Fibroblast of skin of left biceps (primary cell): Measurements from ENCODE around the gene IFT57.

Experiments
- DNase-seq, 2 experiments: peaks; one replicate each; pipeline ENCODE4 v3.0.0-alpha.2; 2013; ENCODE audit warnings: low read depth in 2 of 2

IFT57 gene

DNA sequence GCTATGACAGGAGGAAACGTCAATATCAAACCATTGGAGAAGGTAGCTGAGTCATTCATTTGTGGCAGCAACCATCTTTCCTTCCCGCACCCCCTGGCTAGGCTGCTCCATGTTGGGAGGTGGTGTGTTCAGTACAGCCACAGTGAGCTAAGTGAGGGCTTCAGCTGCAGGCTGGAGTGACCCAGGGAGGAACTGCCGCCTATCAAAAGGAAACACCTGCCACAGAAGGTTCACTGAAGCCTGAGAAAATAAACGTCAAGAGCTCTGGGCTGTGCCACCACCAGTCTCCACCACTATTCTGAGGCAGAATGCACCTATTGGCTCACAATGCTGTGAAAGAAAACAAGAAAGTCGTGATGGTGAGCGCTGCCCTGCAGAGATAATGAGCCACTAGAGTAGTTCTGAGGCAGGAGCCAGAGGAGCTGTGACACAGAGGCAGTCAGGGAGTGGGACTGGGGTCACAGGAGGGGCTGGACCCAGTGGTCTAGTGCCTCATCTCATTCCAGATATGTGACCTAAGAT lies 96.6 kb downstream of the IFT57 start:
- no peak for DNase-seq

- no peak for DNase-seq
Measured at GRCh38 chr3:108125153-108125543, 97.1 kb downstream of the IFT57 start.

DNA sequence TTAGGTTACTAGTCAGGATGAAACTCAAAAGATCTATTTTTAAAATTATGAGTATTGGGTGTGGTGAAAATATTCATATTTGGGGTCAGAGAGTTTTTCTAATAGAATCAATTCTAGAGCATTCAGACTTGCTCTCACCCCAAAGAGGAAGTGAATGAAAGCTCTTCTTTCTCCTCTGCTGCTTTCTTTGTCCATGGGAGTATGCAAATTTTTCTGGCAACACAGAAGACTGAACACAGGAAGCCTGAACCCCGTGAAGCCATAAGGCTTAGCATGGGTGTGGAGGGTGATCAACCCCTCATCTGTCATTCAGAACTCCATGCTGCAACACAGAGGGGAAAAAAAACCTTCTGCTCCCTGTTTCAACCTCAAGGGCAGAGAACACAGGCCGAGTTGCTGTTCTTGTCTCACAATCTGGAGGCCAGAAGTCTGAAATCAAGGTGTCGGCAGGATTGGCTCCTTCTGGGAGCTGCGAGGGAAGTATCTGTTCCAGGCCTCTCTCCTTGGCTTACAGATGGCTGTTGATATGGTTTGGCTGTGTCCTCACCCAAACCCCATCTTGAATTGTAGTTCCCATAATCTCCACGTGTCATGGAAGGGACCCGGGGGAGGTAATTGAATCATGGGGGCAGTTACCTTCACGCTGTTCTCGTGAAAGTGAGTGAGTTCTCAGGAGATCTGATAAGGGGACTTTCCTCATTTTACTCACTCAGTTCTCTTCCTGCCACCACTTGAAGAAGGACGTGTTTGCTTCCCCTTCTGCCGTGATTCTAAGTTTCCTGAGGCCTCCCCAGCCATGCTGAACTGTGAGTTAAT lies 97.7 kb downstream of the IFT57 start:
- DNase-seq, result no peak

GRCh38 chr3:108123326-108123725 lies 98.9 kb downstream of the IFT57 start:
- DNase-seq, result no peak

- DNase-seq, result no peak
Measured at GRCh38 chr3:108122276-108122675, 99.9 kb downstream of the IFT57 start.

- DNase-seq, result no peak
Measured at GRCh38 chr3:108119398-108120104, 102.7 kb downstream of the IFT57 start.

DNA sequence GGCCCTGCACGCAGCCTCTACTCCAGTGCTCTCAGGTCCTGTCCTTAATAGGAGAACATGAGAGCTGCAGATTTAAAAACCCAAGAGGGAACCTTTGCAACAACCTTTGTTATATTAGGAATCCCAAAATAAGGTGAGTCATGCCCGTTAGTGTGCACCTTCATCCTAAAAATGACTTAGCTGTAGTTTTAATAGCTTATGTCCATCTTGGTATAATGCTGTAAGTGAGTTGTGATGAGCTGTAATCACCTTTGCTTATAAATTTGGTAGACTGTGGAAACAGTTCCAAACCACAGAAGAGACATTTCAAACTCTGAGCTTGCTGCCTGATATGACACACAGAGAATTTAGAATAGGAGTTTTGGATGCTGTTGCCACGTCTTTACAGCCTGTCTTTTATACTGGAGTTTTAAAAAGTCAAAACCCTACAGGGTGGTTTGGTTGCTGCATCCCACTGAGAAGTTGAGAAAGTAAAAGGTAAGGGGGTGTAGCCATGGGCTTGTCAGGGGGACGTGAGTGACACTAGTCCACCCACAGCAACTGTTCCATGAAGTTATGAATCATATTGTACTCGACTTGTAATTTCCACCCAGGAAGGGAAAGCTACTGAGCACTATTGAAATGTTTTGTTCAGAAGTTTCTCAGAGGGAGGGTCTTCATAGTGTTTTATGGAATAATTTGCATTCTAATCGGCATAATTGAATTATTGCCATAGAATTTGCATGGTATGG lies 104.0 kb downstream of the IFT57 start:
- DNase-seq, result no peak

DNA sequence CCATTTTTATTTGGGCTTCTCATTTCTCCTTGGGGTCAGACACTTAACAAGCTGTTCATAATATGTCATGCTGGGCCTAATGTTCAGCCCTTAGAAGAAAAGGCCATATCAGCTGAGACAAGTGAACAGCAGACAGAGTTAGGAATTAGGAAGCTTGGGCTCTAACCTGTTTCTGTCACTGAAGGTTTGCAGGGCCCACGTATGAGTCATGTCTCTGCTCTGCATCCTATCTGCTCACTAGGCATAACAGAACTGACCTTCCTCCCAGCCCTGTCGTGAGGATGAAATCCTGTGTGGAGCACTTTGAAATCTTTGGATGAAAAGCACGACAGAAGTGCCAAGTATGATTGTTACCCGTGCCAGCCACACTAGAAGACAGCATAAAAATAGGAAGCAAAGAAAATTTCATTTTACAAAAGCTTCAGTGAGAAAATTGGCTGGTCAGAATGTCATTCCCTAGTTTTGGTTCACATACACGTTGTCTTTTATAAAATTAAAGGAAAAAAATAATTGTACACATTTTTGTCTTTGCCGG lies 104.9 kb downstream of the IFT57 start:
- no peak for DNase-seq

GRCh38 chr3:108114423-108115065 lies 107.7 kb downstream of the IFT57 start:
- DNase-seq, result no peak

GRCh38 chr3:108113975-108114374 lies 108.2 kb downstream of the IFT57 start:
- DNase-seq, result no peak

GRCh38 chr3:108110934-108111333 lies 111.3 kb downstream of the IFT57 start:
- no peak for DNase-seq
